ENCODE results near the gene SCRN2.
A peak's percentile ranks its signal among the peaks of the same experiment; 100 is the strongest.

SCRN2 gene

DNA sequence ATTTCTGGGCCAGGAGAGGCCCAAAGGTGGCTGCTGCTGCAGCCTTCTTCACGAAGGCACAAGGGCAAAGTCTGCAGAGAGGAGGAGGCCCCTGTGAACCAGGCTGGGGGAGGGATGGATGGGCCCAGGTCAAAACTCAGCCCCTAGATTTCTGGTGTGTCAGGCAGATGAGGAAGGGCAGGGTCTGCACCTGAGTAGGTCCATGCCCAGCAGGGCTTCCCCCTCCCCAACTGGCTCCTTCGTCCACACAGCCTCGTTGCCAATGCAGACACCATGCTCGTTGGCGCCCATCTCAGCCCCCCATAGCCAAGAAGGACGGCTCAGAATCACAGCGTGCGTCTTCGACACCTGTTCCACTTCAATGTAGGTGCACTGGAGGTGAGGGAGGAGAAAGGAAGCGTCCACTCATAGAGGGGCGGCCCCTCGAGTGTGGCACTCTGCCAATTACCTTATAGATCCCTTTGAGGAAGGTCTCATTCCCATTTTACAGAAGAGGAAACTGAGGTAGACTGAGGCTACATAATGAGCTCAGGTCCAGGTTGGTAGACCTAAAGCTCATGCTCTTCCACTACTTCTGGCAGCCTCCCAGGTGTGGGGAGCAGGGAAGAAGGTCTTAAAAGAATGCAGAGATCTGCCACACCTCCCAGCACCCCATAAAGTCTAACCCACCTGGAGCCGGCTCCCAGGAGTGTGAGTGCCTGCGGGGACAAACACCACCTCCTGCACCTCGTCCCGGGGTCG, 902 bp downstream of the SCRN2 start:
- no peak overlapping the region for H2BK5ac ChIP-seq (ENCODE audit: low read length)
- no peaks in the 10 kb centered on the region for H3K36me3 ChIP-seq (ENCODE audit: control insufficient read depth, insufficient read depth, low read length)
- H3K9ac ChIP-seq (ENCODE audit: low read length), result peak overlapping the region; percentile 77
- no peaks in the 10 kb centered on the region for H3K79me2 ChIP-seq (ENCODE audit: control insufficient read depth, insufficient read depth, low read length)
- no CpG with 5 or more reads among the region's 17 CpGs for WGBS (ENCODE audit: extremely low coverage, insufficient coverage, low lambda C conversion rate)
- H3K27me3 ChIP-seq (ENCODE audit: insufficient read depth, low read length, poor library complexity), result no peaks in the 10 kb centered on the region
- no peak overlapping the region for H4K8ac ChIP-seq (ENCODE audit: low read depth, low read length)
- no peak overlapping the region for H3K18ac ChIP-seq (ENCODE audit: low read length)
- H3K23ac ChIP-seq (ENCODE audit: low read length), result no peak overlapping the region
- no peak overlapping the region for H3K27ac ChIP-seq (ENCODE audit: low read depth, low read length)
- H3K4me2 ChIP-seq (ENCODE audit: low read length), result peak overlapping the region; percentile 55
- H2BK15ac ChIP-seq (replicated peaks; ENCODE audit: low read depth), result no peak overlapping the region
- H4K5ac ChIP-seq (ENCODE audit: low read length), result no peak overlapping the region
- peak overlapping the region; percentile 86 for H3K56ac ChIP-seq (ENCODE audit: low read length)
- H3K4ac ChIP-seq (ENCODE audit: low read depth, low read length), result no peak overlapping the region
- no peak overlapping the region for H2AK5ac ChIP-seq (ENCODE audit: low read length)
- peaks cover 3% of the 10 kb centered on the region for H3K79me1 ChIP-seq (ENCODE audit: low read length)
- H2BK120ac ChIP-seq (ENCODE audit: low read depth, low read length), result no peak overlapping the region
- peaks cover 7% of the 10 kb centered on the region for H3K4me1 ChIP-seq (ENCODE audit: control insufficient read depth, low read depth, low read length)
- no peak for DNase-seq
- peak overlapping the region; percentile 69 for H3K4me3 ChIP-seq (ENCODE audit: low read length)

DNA sequence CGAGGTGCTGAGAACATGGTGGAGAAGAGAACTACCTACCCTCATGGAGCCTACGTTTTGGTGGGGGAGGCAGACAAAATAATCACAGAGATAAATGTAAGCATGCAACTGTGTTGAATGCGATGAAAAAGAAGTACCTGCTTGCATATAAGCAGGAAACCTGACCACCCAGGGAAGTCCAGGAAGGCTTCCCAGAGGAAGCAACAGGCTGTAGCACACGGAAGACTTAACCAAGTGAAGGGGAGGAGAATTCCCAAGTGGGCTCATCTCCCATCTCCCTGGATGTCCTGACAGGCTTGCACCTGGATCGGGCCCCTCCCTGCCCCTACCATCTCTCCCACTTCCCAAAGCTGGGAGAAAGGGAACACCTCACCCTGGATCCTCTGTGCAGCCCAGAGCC, 2.0 kb downstream of the SCRN2 start:
- H2BK15ac ChIP-seq (replicated peaks; ENCODE audit: low read depth), result no peak overlapping the region
- no peak overlapping the region for H2BK5ac ChIP-seq (ENCODE audit: low read length)
- peak overlapping the region; percentile 3 for H3K23ac ChIP-seq (ENCODE audit: low read length)
- no peak overlapping the region for H3K56ac ChIP-seq (ENCODE audit: low read length)
- no peak overlapping the region for H2AK5ac ChIP-seq (ENCODE audit: low read length)
- H3K27ac ChIP-seq (ENCODE audit: low read depth, low read length), result no peak overlapping the region
- H3K9ac ChIP-seq (ENCODE audit: low read length), result no peak overlapping the region
- no peaks in the 10 kb centered on the region for H3K27me3 ChIP-seq (ENCODE audit: insufficient read depth, low read length, poor library complexity)
- no peaks in the 10 kb centered on the region for H3K79me2 ChIP-seq (ENCODE audit: control insufficient read depth, insufficient read depth, low read length)
- no peak overlapping the region for H3K4ac ChIP-seq (ENCODE audit: low read depth, low read length)
- H4K8ac ChIP-seq (ENCODE audit: low read depth, low read length), result no peak overlapping the region
- H3K18ac ChIP-seq (ENCODE audit: low read length), result no peak overlapping the region
- H3K4me2 ChIP-seq (ENCODE audit: low read length), result no peak overlapping the region
- H3K79me1 ChIP-seq (ENCODE audit: low read length), result peaks cover 3% of the 10 kb centered on the region
- no peak overlapping the region for H4K5ac ChIP-seq (ENCODE audit: low read length)
- no peak for DNase-seq
- H2BK120ac ChIP-seq (ENCODE audit: low read depth, low read length), result no peak overlapping the region
- H3K36me3 ChIP-seq (ENCODE audit: control insufficient read depth, insufficient read depth, low read length), result no peaks in the 10 kb centered on the region
- no peak overlapping the region for H3K4me3 ChIP-seq (ENCODE audit: low read length)
- H3K4me1 ChIP-seq (ENCODE audit: control insufficient read depth, low read depth, low read length), result peaks cover 2% of the 10 kb centered on the region
- no CpG with 5 or more reads among the region's 5 CpGs for WGBS (ENCODE audit: extremely low coverage, insufficient coverage, low lambda C conversion rate)

GRCh38 chr17:47838636-47839035, 2.4 kb downstream of the SCRN2 start:
- Histone ChIP-seq H2BK15ac (replicated peaks; ENCODE audit: low read depth) (no peak overlapping the region), H3K79me2 (ENCODE audit: control insufficient read depth, insufficient read depth, low read length) (no peaks in the 10 kb centered on the region), H3K4me1 (ENCODE audit: control insufficient read depth, low read depth, low read length) (peaks cover 2% of the 10 kb centered on the region), H4K8ac (ENCODE audit: low read depth, low read length) (no peak overlapping the region), H3K4me3 (ENCODE audit: low read length) (no peak overlapping the region), H3K79me1 (ENCODE audit: low read length) (peaks cover 3% of the 10 kb centered on the region), H3K4me2 (ENCODE audit: low read length) (no peak overlapping the region), H4K5ac (ENCODE audit: low read length) (no peak overlapping the region), H3K36me3 (ENCODE audit: control insufficient read depth, insufficient read depth, low read length) (no peaks in the 10 kb centered on the region), H3K9ac (ENCODE audit: low read length) (no peak overlapping the region), H2AK5ac (ENCODE audit: low read length) (no peak overlapping the region), H3K23ac (ENCODE audit: low read length) (no peak overlapping the region), H2BK5ac (ENCODE audit: low read length) (no peak overlapping the region), H3K18ac (ENCODE audit: low read length) (no peak overlapping the region), H3K27me3 (ENCODE audit: insufficient read depth, low read length, poor library complexity) (no peaks in the 10 kb centered on the region), H2BK120ac (ENCODE audit: low read depth, low read length) (no peak overlapping the region), H3K56ac (ENCODE audit: low read length) (no peak overlapping the region), H3K27ac (ENCODE audit: low read depth, low read length) (no peak overlapping the region), H3K4ac (ENCODE audit: low read depth, low read length) (no peak overlapping the region)
- WGBS (ENCODE audit: extremely low coverage, insufficient coverage, low lambda C conversion rate), result no CpG with 5 or more reads among the region's 13 CpGs
- DNase-seq, result no peak

DNA sequence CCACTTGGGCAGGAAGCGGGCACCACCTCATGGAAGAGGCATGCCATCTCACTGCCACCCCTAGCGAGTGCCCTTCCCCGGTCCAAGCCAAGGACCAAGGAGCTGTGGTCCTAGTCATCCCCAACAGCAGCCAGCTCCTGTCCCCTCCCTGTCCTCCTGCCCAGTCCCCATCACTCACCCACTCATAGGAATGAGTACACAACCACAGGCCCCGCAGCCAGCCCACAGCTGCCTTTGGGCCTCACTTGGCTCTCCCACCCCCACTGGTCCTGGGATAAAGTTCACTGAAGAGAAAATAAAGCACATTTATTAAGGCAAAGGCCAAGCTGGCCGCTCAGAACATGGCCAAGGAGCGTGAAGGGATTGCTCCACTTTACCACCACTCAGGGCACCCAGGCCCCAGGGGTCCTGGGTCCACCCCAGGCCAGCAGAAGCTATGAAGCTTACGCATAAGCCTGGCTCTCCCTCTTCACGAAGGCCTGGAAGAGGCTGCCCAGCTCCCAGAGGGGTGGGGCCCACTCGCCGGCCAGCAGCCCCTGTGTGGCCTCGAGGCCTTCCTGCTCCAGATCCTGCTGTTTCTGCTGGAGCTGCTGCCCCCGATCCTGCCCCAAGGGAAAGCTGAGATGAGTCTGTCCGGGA, 3.6 kb downstream of the SCRN2 start:
- H3K23ac ChIP-seq (ENCODE audit: low read length), result no peak overlapping the region
- H3K27me3 ChIP-seq (ENCODE audit: insufficient read depth, low read length, poor library complexity), result no peaks in the 10 kb centered on the region
- no peak overlapping the region for H3K18ac ChIP-seq (ENCODE audit: low read length)
- H3K4me2 ChIP-seq (ENCODE audit: low read length), result no peak overlapping the region
- H3K79me1 ChIP-seq (ENCODE audit: low read length), result peaks cover 3% of the 10 kb centered on the region
- H3K56ac ChIP-seq (ENCODE audit: low read length), result no peak overlapping the region
- no peak overlapping the region for H4K8ac ChIP-seq (ENCODE audit: low read depth, low read length)
- no peak overlapping the region for H3K4ac ChIP-seq (ENCODE audit: low read depth, low read length)
- no peak overlapping the region for H2BK120ac ChIP-seq (ENCODE audit: low read depth, low read length)
- H3K36me3 ChIP-seq (ENCODE audit: control insufficient read depth, insufficient read depth, low read length), result no peaks in the 10 kb centered on the region
- no peak overlapping the region for H4K5ac ChIP-seq (ENCODE audit: low read length)
- no CpG with 5 or more reads among the region's 13 CpGs for WGBS (ENCODE audit: extremely low coverage, insufficient coverage, low lambda C conversion rate)
- H3K4me1 ChIP-seq (ENCODE audit: control insufficient read depth, low read depth, low read length), result no peaks in the 10 kb centered on the region
- no peak overlapping the region for H3K27ac ChIP-seq (ENCODE audit: low read depth, low read length)
- DNase-seq, result no peak
- no peak overlapping the region for H3K4me3 ChIP-seq (ENCODE audit: low read length)
- H2BK15ac ChIP-seq (replicated peaks; ENCODE audit: low read depth), result no peak overlapping the region
- no peak overlapping the region for H2AK5ac ChIP-seq (ENCODE audit: low read length)
- H3K79me2 ChIP-seq (ENCODE audit: control insufficient read depth, insufficient read depth, low read length), result no peaks in the 10 kb centered on the region
- no peak overlapping the region for H2BK5ac ChIP-seq (ENCODE audit: low read length)
- H3K9ac ChIP-seq (ENCODE audit: low read length), result no peak overlapping the region

DNA sequence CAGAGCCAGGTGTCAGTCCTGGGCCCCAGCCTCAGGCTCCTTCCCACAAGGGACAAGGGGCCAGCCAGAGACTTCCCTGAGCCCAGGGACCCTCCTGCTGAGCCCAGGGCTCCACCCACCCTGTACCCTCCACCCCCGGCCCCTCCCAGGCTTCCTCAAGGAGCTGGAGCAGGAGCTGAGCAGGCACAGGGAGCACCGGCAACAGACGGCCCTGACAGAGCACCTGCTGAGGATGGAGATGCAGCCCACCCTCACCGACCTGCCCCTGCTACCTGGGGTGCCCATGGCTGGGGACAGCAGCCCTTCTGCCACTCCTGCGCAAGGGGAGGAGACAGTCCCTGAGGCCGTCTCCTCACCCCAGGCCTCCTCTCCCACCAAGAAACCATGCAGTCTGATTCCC, 4.5 kb downstream of the SCRN2 start:
- no peak overlapping the region for H3K4me3 ChIP-seq (ENCODE audit: low read length)
- H3K23ac ChIP-seq (ENCODE audit: low read length), result no peak overlapping the region
- no peak overlapping the region for H3K18ac ChIP-seq (ENCODE audit: low read length)
- H3K4me2 ChIP-seq (ENCODE audit: low read length), result no peak overlapping the region
- WGBS (ENCODE audit: extremely low coverage, insufficient coverage, low lambda C conversion rate), result no CpG with 5 or more reads among the region's 6 CpGs
- H3K27me3 ChIP-seq (ENCODE audit: insufficient read depth, low read length, poor library complexity), result no peaks in the 10 kb centered on the region
- H3K9ac ChIP-seq (ENCODE audit: low read length), result no peak overlapping the region
- H4K5ac ChIP-seq (ENCODE audit: low read length), result no peak overlapping the region
- no peak overlapping the region for H4K8ac ChIP-seq (ENCODE audit: low read depth, low read length)
- peaks cover 3% of the 10 kb centered on the region for H3K79me1 ChIP-seq (ENCODE audit: low read length)
- H3K79me2 ChIP-seq (ENCODE audit: control insufficient read depth, insufficient read depth, low read length), result no peaks in the 10 kb centered on the region
- H3K56ac ChIP-seq (ENCODE audit: low read length), result no peak overlapping the region
- DNase-seq, result no peak
- no peak overlapping the region for H2BK120ac ChIP-seq (ENCODE audit: low read depth, low read length)
- no peak overlapping the region for H3K4ac ChIP-seq (ENCODE audit: low read depth, low read length)
- no peak overlapping the region for H2AK5ac ChIP-seq (ENCODE audit: low read length)
- no peaks in the 10 kb centered on the region for H3K4me1 ChIP-seq (ENCODE audit: control insufficient read depth, low read depth, low read length)
- no peak overlapping the region for H2BK15ac ChIP-seq (replicated peaks; ENCODE audit: low read depth)
- H3K36me3 ChIP-seq (ENCODE audit: control insufficient read depth, insufficient read depth, low read length), result no peaks in the 10 kb centered on the region
- no peak overlapping the region for H3K27ac ChIP-seq (ENCODE audit: low read depth, low read length)
- no peak overlapping the region for H2BK5ac ChIP-seq (ENCODE audit: low read length)
